HCT116 (cell line): ENCODE results near the gene TMCO4.

Experiments used
- CBX3 ChIP-seq: IDR thresholded peaks from 2 replicates; pipeline ENCODE4 v1.6.1; 2012; ENCODE audit warnings: low read depth
- POLR2A ChIP-seq: IDR thresholded peaks from 2 replicates; pipeline ENCODE4 v1.7.0; 2011; ENCODE audit warnings: borderline replicate concordance; ENCODE audit not compliant: insufficient read depth, insufficient read length; ENCODE audit errors: extremely low read depth
- TF ChIP-seq, protein P1 (sequence below), 3 experiments: fragments of 200-600 bp in 1 of 3; sonication (generic) in 1 of 3; IDR thresholded peaks in 2 of 3; conservative IDR thresholded peaks in 1 of 3; 2 replicates each; pipeline ENCODE4 v1.5.1; 2012 to 2017; ENCODE audit warnings: low read depth in 2 of 3, low read length in 2 of 3, antibody characterized with exemption in 1 of 3, borderline replicate concordance in 1 of 3, control low read depth in 1 of 3, mild to moderate bottlenecking in 1 of 3, mixed read lengths in 1 of 3, mixed run types in 1 of 3, moderate library complexity in 1 of 3; ENCODE audit not compliant: insufficient read depth in 1 of 3

DNA sequence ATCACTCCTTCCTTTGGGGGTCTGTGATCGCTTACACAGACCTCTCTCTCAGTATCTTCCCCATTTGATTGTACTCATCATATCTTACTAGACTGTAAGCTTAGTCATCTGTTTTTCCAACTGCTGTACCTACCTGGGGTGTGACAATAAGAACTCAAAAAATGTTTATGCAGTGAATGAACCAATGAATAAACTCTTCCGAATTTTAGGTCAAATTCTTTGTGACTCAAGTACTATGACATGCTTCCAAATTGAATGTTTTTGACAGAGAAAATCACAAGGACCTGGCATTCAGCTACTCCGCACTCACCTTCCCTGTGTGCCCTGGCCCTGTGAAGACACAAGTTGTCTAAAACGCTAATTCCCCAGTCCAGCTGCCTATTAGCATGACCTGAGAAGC is 42.1 kb downstream of the TMCO4 start:
- TF ChIP-seq, protein P1, sequence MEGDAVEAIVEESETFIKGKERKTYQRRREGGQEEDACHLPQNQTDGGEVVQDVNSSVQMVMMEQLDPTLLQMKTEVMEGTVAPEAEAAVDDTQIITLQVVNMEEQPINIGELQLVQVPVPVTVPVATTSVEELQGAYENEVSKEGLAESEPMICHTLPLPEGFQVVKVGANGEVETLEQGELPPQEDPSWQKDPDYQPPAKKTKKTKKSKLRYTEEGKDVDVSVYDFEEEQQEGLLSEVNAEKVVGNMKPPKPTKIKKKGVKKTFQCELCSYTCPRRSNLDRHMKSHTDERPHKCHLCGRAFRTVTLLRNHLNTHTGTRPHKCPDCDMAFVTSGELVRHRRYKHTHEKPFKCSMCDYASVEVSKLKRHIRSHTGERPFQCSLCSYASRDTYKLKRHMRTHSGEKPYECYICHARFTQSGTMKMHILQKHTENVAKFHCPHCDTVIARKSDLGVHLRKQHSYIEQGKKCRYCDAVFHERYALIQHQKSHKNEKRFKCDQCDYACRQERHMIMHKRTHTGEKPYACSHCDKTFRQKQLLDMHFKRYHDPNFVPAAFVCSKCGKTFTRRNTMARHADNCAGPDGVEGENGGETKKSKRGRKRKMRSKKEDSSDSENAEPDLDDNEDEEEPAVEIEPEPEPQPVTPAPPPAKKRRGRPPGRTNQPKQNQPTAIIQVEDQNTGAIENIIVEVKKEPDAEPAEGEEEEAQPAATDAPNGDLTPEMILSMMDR (IDR thresholded peaks at IDR 0.05 in 2 of 3, conservative IDR thresholded peaks at IDR 0.05 in 1 of 3; ENCODE audit: borderline replicate concordance in 1 of 3, insufficient read depth in 1 of 3, low read depth in 2 of 3, low read length in 2 of 3), result no peak
- TF ChIP-seq POLR2A (no peak), CBX3 (no peak)
